ENCODE data around the gene FLAD1. TPM values are rescaled to one million over a fixed set of nuclear protein-coding genes. Genes with fewer than 3 reads are reported as not detected.

FLAD1 gene
- total RNA-seq, 2 donors from 2014 or later, result 28.2 to 46.1 TPM

GRCh38 chr1:154937085-154937987, 45.8 kb upstream of the FLAD1 start:
- intact Hi-C loops (cut with DNase I), result no loop called here
- Histone ChIP-seq H3K27me3 (no peaks in the 10 kb centered on the region), H3K4me1 (no peaks in the 10 kb centered on the region), H3K27ac (peak overlapping the region; percentile 96), H3K9ac (ENCODE audit: low read depth in 2 of 2, low read length in 2 of 2) (peak overlapping the region; percentile 59 to 96), H3K4me3 (peak overlapping the region; percentile 61), H3K36me3 (no peaks in the 10 kb centered on the region), H3K9me3 (no peaks in the 10 kb centered on the region)
- peak; percentile 93 for DNase-seq
- TF ChIP-seq CTCF (IDR thresholded peaks at IDR 0.05), result no peak

- H3K27ac ChIP-seq, result peak overlapping the region; percentile 96
- no peak for DNase-seq
- no peaks in the 10 kb centered on the region for H3K27me3 ChIP-seq
- no peaks in the 10 kb centered on the region for H3K9me3 ChIP-seq
- H3K36me3 ChIP-seq, result no peaks in the 10 kb centered on the region
- H3K4me3 ChIP-seq, result no peak overlapping the region
- H3K4me1 ChIP-seq, result no peaks in the 10 kb centered on the region
- H3K9ac ChIP-seq (ENCODE audit: low read depth in 2 of 2, low read length in 2 of 2), result peak overlapping the region; percentile 59 to 96
- intact Hi-C loops (cut with DNase I), result no loop called here
- TF ChIP-seq CTCF (IDR thresholded peaks at IDR 0.05), result no peak
Measured at GRCh38 chr1:154937988-154938386, 45.2 kb upstream of the FLAD1 start.

GRCh38 chr1:154938604-154939399, 44.3 kb upstream of the FLAD1 start:
- Histone ChIP-seq H3K4me3 (no peak overlapping the region), H3K9me3 (no peaks in the 10 kb centered on the region), H3K4me1 (peaks cover 2% of the 10 kb centered on the region), H3K9ac (ENCODE audit: low read depth in 2 of 2, low read length in 2 of 2) (no peak overlapping the region), H3K36me3 (no peaks in the 10 kb centered on the region), H3K27ac (peak overlapping the region; percentile 96), H3K27me3 (no peaks in the 10 kb centered on the region)
- no peak for TF ChIP-seq CTCF (IDR thresholded peaks at IDR 0.05)
- DNase-seq, result no peak
- intact Hi-C loops (cut with DNase I), result no loop called here

- Histone ChIP-seq H3K9ac (ENCODE audit: low read depth in 2 of 2, low read length in 2 of 2) (no peak overlapping the region), H3K4me1 (peaks cover 7% of the 10 kb centered on the region), H3K27me3 (no peaks in the 10 kb centered on the region), H3K4me3 (no peak overlapping the region), H3K27ac (no peak overlapping the region), H3K36me3 (no peaks in the 10 kb centered on the region), H3K9me3 (no peaks in the 10 kb centered on the region)
- intact Hi-C loops (cut with DNase I), result no loop called here
- TF ChIP-seq CTCF (IDR thresholded peaks at IDR 0.05), result no peak
- no peak for DNase-seq
Measured at GRCh38 chr1:154940213-154940560, 43.0 kb upstream of the FLAD1 start.

GRCh38 chr1:154940651-154941194, 42.4 kb upstream of the FLAD1 start:
- Histone ChIP-seq H3K9me3 (no peaks in the 10 kb centered on the region), H3K4me3 (no peak overlapping the region), H3K9ac (ENCODE audit: low read depth in 2 of 2, low read length in 2 of 2) (no peak overlapping the region), H3K27me3 (no peaks in the 10 kb centered on the region), H3K36me3 (no peaks in the 10 kb centered on the region), H3K27ac (no peak overlapping the region), H3K4me1 (peaks cover 7% of the 10 kb centered on the region)
- TF ChIP-seq CTCF (IDR thresholded peaks at IDR 0.05), result no peak
- intact Hi-C loops (cut with DNase I), result no loop called here
- no peak for DNase-seq
